ENCODE measurements around the gene DISC1.

The DISC1 gene

DNA sequence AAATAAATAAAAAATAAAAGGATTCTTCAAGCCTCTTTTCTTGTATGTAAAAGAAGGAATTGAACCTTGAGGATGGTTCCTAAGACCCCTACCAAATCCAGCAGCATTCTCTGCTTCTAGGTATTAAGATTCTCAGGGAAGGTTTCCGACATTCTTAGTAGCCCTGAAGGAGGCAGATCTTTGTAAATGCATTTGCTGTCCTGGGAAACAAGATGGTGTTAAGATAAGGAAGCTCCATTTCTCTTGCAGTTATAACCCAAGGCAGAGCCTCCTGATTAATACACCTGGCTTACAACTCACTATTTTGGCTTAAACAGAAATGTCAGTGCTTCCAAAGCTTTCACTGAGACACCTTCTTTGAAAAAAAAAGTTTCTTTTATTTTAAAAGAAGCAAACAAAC, 393.8 kb downstream of the DISC1 start:
- DNase-seq (ENCODE audit: low spot score) (no peak), ATAC-seq (ENCODE audit: low read depth) (no peak)
- TF ChIP-seq CTCF (IDR thresholded peaks at IDR 0.05; ENCODE audit: poor library complexity, severe bottlenecking): no peak
- Histone ChIP-seq H3K36me3 (ENCODE audit: low read depth) (no peaks in the 10 kb centered on the region), H3K9me3 (ENCODE audit: severe bottlenecking) (no peaks in the 10 kb centered on the region), H3K4me1 (ENCODE audit: insufficient read depth, poor library complexity, severe bottlenecking) (no peaks in the 10 kb centered on the region), H3K27me3 (ENCODE audit: insufficient read depth, poor library complexity, severe bottlenecking) (no peaks in the 10 kb centered on the region), H3K27ac (ENCODE audit: poor library complexity, severe bottlenecking) (no peak overlapping the region), H3K4me3 (ENCODE audit: severe bottlenecking) (no peak overlapping the region)

- DNase-seq (ENCODE audit: low spot score) (no peak), ATAC-seq (ENCODE audit: low read depth) (no peak)
- no peaks in the 10 kb centered on the region for H3K36me3 ChIP-seq (ENCODE audit: low read depth)
- H3K4me1 ChIP-seq (ENCODE audit: insufficient read depth, poor library complexity, severe bottlenecking): no peaks in the 10 kb centered on the region
- TF ChIP-seq CTCF (IDR thresholded peaks at IDR 0.05; ENCODE audit: poor library complexity, severe bottlenecking): no peak
- H3K27me3 ChIP-seq (ENCODE audit: insufficient read depth, poor library complexity, severe bottlenecking): no peaks in the 10 kb centered on the region
- no peak overlapping the region for H3K4me3 ChIP-seq (ENCODE audit: severe bottlenecking)
- H3K27ac ChIP-seq (ENCODE audit: poor library complexity, severe bottlenecking): no peak overlapping the region
- H3K9me3 ChIP-seq (ENCODE audit: severe bottlenecking): no peaks in the 10 kb centered on the region
Observed at GRCh38 chr1:232029315-232029714, 402.7 kb downstream of the DISC1 start.

DNA sequence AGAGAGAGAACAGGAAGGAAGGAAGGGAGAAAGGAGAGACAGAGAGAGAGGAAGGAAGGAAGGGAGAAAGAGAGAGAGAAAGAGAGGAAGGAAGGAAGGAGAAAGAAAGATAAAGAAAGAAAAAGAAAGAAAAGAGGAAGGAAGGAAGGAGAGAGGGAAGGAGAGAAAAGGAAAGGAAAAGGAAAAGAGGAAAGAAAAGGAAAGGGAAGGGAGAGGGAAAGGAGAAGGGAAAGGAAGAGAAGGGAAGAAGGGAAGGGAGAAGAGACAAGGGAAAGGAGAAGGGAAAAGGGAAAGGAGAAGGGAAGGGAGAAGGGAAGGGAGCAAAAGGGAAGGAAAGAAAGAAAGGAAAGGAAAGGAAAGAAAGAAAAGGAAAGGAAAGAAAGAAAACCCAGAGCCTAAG, 404.6 kb downstream of the DISC1 start:
- Histone ChIP-seq H3K27ac (ENCODE audit: poor library complexity, severe bottlenecking) (no peak overlapping the region), H3K4me1 (ENCODE audit: insufficient read depth, poor library complexity, severe bottlenecking) (no peaks in the 10 kb centered on the region), H3K9me3 (ENCODE audit: severe bottlenecking) (no peaks in the 10 kb centered on the region), H3K27me3 (ENCODE audit: insufficient read depth, poor library complexity, severe bottlenecking) (no peaks in the 10 kb centered on the region), H3K36me3 (ENCODE audit: low read depth) (no peaks in the 10 kb centered on the region), H3K4me3 (ENCODE audit: severe bottlenecking) (no peak overlapping the region)
- no peak for TF ChIP-seq CTCF (IDR thresholded peaks at IDR 0.05; ENCODE audit: poor library complexity, severe bottlenecking)
- no peak for DNase-seq (ENCODE audit: low spot score)
- ATAC-seq (ENCODE audit: low read depth): no peak

- ATAC-seq (ENCODE audit: low read depth): no peak
- Histone ChIP-seq H3K4me3 (ENCODE audit: severe bottlenecking) (no peak overlapping the region), H3K9me3 (ENCODE audit: severe bottlenecking) (no peaks in the 10 kb centered on the region), H3K27me3 (ENCODE audit: insufficient read depth, poor library complexity, severe bottlenecking) (no peaks in the 10 kb centered on the region), H3K4me1 (ENCODE audit: insufficient read depth, poor library complexity, severe bottlenecking) (no peaks in the 10 kb centered on the region), H3K36me3 (ENCODE audit: low read depth) (no peaks in the 10 kb centered on the region), H3K27ac (ENCODE audit: poor library complexity, severe bottlenecking) (no peak overlapping the region)
- no peak for TF ChIP-seq CTCF (IDR thresholded peaks at IDR 0.05; ENCODE audit: poor library complexity, severe bottlenecking)
- DNase-seq (ENCODE audit: low spot score): no peak
Observed at GRCh38 chr1:232033285-232033684, 406.7 kb downstream of the DISC1 start.

DNA sequence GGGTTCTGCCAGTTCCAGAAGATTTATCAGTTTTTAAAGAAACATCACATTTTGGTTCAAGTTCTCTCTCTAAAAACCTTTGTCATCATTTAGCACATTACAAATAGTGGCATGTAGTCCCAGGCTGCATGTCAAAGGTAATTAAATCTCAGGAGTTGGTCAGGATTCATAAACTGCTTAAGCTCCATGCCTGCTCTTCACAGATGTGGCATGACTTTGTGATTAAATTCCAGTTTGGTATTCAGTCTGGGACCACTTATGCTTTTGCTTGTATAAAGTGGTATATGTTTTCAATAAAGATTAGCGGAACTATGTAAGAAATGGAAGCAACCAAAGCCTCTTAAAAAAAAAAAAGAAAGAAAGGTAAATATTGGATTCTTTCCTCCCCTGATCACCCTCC, 408.0 kb downstream of the DISC1 start:
- H3K4me3 ChIP-seq (ENCODE audit: severe bottlenecking): no peak overlapping the region
- no peaks in the 10 kb centered on the region for H3K9me3 ChIP-seq (ENCODE audit: severe bottlenecking)
- no peaks in the 10 kb centered on the region for H3K27me3 ChIP-seq (ENCODE audit: insufficient read depth, poor library complexity, severe bottlenecking)
- no peak overlapping the region for H3K27ac ChIP-seq (ENCODE audit: poor library complexity, severe bottlenecking)
- no peaks in the 10 kb centered on the region for H3K4me1 ChIP-seq (ENCODE audit: insufficient read depth, poor library complexity, severe bottlenecking)
- DNase-seq (ENCODE audit: low spot score): no peak
- no peak for ATAC-seq (ENCODE audit: low read depth)
- TF ChIP-seq CTCF (IDR thresholded peaks at IDR 0.05; ENCODE audit: poor library complexity, severe bottlenecking): no peak
- H3K36me3 ChIP-seq (ENCODE audit: low read depth): no peaks in the 10 kb centered on the region

Data from RWPE2 (cell line).